NB4 (cell line): Measurements from ENCODE around the gene IFT74.

Experiments used
- DNase-seq: peaks from one replicate; pipeline ENCODE4 v3.0.0; 2010; ENCODE audit warnings: low read depth
- H3K4me3 ChIP-seq: one replicate; pipeline ENCODE4 v1.5.1; 2011; ENCODE audit warnings: mild to moderate bottlenecking, low read depth, low read length, moderate library complexity
- CTCF ChIP-seq: IDR thresholded peaks from one replicate; pipeline ENCODE4 v1.5.1; 2012; ENCODE audit warnings: low read depth, low read length
- MYC ChIP-seq: IDR thresholded peaks from 2 replicates; pipeline ENCODE4 v1.6.1; 2011; ENCODE audit warnings: low read depth, low read length
- POLR2A ChIP-seq: IDR thresholded peaks from 2 replicates; pipeline ENCODE4 v1.6.1; 2011; ENCODE audit warnings: mild to moderate bottlenecking; ENCODE audit not compliant: insufficient read length; ENCODE audit errors: extremely low read depth
- TF ChIP-seq, protein P1 (sequence below): IDR thresholded peaks from 2 replicates; pipeline ENCODE4 v1.6.1; 2011; ENCODE audit warnings: low read depth, low read length

IFT74 gene

GRCh38 chr9:26983340-26983739 lies 27.1 kb downstream of the IFT74 start:
- no peak for TF ChIP-seq POLR2A
- TF ChIP-seq, protein P1, sequence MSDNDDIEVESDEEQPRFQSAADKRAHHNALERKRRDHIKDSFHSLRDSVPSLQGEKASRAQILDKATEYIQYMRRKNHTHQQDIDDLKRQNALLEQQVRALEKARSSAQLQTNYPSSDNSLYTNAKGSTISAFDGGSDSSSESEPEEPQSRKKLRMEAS: no peak
- no peak for TF ChIP-seq CTCF
- TF ChIP-seq MYC: no peak
- no peak overlapping the region for H3K4me3 ChIP-seq
- DNase-seq: peak; percentile 24

DNA sequence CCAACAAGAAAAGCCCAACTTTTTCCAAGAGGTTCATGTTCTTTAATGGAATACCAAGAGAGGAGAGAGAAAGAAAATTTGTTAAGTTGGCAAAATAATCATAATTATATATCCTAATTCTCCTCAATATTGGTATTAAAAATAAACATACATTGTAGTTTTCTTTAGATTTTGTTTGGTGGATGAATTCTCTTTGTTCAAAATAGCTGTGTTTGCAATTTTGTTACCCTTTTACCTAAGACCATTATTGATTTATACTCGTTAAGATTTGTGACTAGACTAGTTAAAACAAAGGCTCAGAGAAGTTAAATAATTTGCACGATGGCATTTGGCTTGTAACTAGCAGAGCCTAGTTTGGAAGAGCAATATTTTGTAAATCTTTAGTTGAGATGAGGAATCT lies 39.6 kb downstream of the IFT74 start:
- no peak overlapping the region for H3K4me3 ChIP-seq
- no peak for TF ChIP-seq POLR2A
- no peak for TF ChIP-seq CTCF
- TF ChIP-seq MYC: no peak
- TF ChIP-seq, protein P1: no peak
- DNase-seq: no peak

DNA sequence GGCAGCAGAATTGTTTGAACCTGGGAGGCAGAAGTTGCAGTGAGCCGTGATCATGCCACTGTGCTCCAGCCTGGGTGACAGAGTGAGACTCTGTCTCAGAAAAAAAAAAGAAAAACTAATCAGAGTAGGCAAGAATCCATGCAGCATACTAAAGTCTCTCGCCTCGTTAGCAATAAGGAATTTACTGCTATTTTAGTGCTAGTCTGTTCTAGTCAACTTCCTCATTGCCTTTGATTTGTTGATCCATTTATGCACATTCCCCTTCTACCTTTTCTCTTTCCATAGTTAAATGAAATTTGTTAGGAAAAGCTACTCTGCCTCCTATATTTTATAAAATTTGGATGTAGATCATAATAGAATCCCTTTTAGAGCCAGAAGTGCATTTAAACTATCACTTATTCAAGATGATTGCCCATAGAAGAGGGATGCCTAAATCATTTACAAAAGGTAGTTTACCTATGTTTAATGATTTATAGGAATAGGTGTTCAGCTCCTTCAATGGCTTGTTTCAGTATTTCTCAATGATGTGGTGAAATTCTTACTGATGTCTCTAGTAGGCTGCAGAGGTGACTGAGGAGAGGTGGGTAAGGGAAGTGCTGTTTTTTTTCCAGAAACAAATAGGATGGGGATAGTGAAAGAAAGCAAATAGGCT lies 47.3 kb downstream of the IFT74 start:
- TF ChIP-seq CTCF (no peak), MYC (no peak), POLR2A (no peak)
- TF ChIP-seq, protein P1: no peak
- H3K4me3 ChIP-seq: no peak overlapping the region
- DNase-seq: no peak

- no peak for DNase-seq
- no peak within 1 kb of the TSS for H3K4me3 ChIP-seq
- TF ChIP-seq CTCF: no peak
- TF ChIP-seq MYC: no peak
- TF ChIP-seq POLR2A: no peak
- TF ChIP-seq, protein P1: no peak
Observed at GRCh38 chr9:27005491-27005890, 49.3 kb downstream of the IFT74 start, which contains the start of gene LRRC19. Gene LRRC19 (minus strand): TSS chr9:27005672. CDS start chr9:26999694, 5,978 bp downstream.

DNA sequence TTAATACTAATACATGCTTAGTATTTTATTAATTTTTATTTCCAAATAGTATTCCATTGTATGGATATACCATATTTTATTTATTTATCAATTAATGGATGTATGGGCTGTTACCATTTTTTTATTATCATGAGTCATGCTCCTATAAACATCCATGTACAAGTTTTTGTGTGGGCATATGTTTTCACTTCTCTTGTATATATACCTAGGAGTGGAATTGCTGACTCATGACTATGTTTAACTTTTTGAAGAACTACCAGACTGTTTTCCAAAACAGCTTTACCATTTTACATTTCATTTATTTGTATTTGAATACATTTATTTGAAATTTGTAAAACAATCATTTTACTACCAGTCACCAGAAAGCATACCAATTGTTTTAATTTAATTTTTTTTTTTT lies 63.4 kb downstream of the IFT74 start:
- peak; percentile 25 for DNase-seq
- TF ChIP-seq, protein P1: no peak
- no peak for TF ChIP-seq POLR2A
- H3K4me3 ChIP-seq: no peak overlapping the region

DNA sequence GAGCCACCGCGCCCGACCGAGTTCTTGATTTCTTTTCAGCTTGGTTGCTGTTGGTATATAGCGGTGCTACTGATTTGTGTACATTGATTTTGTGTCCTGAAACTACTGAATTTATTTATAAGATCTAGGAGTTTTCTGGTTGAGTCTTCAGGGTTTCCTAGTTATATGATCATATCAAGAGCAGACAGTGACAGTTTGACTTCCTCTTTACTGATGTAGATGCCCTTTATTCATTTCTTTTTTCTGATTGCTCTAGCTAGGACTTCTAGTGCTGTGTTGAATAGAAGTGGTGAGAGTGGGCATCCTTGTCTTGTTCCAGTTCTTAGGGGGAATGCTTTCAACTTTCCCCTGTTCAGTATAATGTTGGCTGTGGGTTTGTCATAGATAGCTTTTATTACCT lies 66.7 kb downstream of the IFT74 start:
- no peak overlapping the region for H3K4me3 ChIP-seq
- DNase-seq: no peak
- no peak for TF ChIP-seq CTCF
- TF ChIP-seq MYC: no peak
- TF ChIP-seq, protein P1: no peak
- TF ChIP-seq POLR2A: no peak
